Stimulated activated CD8-positive, alpha-beta memory T cell treated with anti-CD3 and anti-CD28 coated beads, Interleukin-15, amount 100 ng/mL, for 4 hours (primary cell): Measurements from ENCODE around the gene OLAH.

Source experiments
- DNase-seq, 2 donors: peaks; one replicate each; pipeline ENCODE4 v3.0.0-alpha.2; 2020; ENCODE audit warnings: low read depth in 2 of 2

Gene OLAH

GRCh38 chr10:15069230-15069629, 25.5 kb downstream of the OLAH start:
- DNase-seq: no peak

- DNase-seq: no peak
Observed at GRCh38 chr10:15072358-15072757, 28.6 kb downstream of the OLAH start.

GRCh38 chr10:15075421-15075820, 31.7 kb downstream of the OLAH start:
- no peak for DNase-seq

GRCh38 chr10:15083674-15084501, 40.1 kb downstream of the OLAH start:
- no peak for DNase-seq

GRCh38 chr10:15084502-15084922, 40.8 kb downstream of the OLAH start:
- DNase-seq: no peak

- peak; percentile 49 to 65 for DNase-seq
Observed at GRCh38 chr10:15088428-15089261, 44.9 kb downstream of the OLAH start, which contains the start of gene ACBD7. Gene ACBD7 (minus strand): TSS chr10:15088776. CDS start chr10:15088728, 48 bp downstream.

GRCh38 chr10:15091418-15091817, 47.7 kb downstream of the OLAH start:
- DNase-seq: no peak

- DNase-seq: no peak
Observed at GRCh38 chr10:15092855-15093408, 49.2 kb downstream of the OLAH start.

- no peak for DNase-seq
Observed at GRCh38 chr10:15096661-15097010, 52.9 kb downstream of the OLAH start.

- DNase-seq: peak; percentile 90 to 92
Observed at GRCh38 chr10:15097011-15097812, 53.5 kb downstream of the OLAH start, which contains the start of gene RPP38. Gene RPP38 (plus strand): TSS chr10:15097355. CDS start chr10:15103315, 5,960 bp downstream.

GRCh38 chr10:15099886-15100285, 56.1 kb downstream of the OLAH start:
- DNase-seq: no peak

GRCh38 chr10:15103513-15103912, 59.8 kb downstream of the OLAH start:
- DNase-seq: no peak

GRCh38 chr10:15106352-15107013, 62.7 kb downstream of the OLAH start:
- peak; percentile 13 to 27 for DNase-seq

- DNase-seq: no peak
Observed at GRCh38 chr10:15112657-15113056, 68.9 kb downstream of the OLAH start.

GRCh38 chr10:15113766-15114165, 70.0 kb downstream of the OLAH start:
- no peak for DNase-seq

GRCh38 chr10:15116225-15116624, 72.5 kb downstream of the OLAH start:
- no peak for DNase-seq

GRCh38 chr10:15118615-15119014, 74.9 kb downstream of the OLAH start:
- no peak for DNase-seq

- DNase-seq: no peak
Observed at GRCh38 chr10:15120523-15120922, 76.8 kb downstream of the OLAH start.

- DNase-seq: no peak
Observed at GRCh38 chr10:15121707-15122106, 78.0 kb downstream of the OLAH start.

- DNase-seq: no peak
Observed at GRCh38 chr10:15122477-15123030, 78.8 kb downstream of the OLAH start.
